Loucy (cell line): ENCODE results near the gene TSPAN32.

Source experiments
- H2AFZ ChIP-seq: fragments of 200-600 bp; sonication (generic); 2 replicates; pipeline ENCODE4 v1.6.0; 2016; ENCODE audit warnings: antibody characterized with exemption, mild to moderate bottlenecking, low read length, moderate library complexity
- H3F3A ChIP-seq: fragments of 200-600 bp; 2 replicates; pipeline ENCODE4 v1.6.0; 2016; ENCODE audit warnings: antibody characterized with exemption, low read depth, mild to moderate bottlenecking
- H3K27me3 ChIP-seq: fragments of 200-600 bp; sonication (generic); 2 replicates; pipeline ENCODE4 v1.6.1; 2014; ENCODE audit warnings: low read length, mild to moderate bottlenecking; ENCODE audit not compliant: insufficient read depth, poor library complexity, severe bottlenecking
- H3K36me3 ChIP-seq: fragments of 200-600 bp; sonication (generic); 2 replicates; pipeline ENCODE4 v1.6.1; 2016; ENCODE audit warnings: low read length; ENCODE audit not compliant: insufficient read depth
- H3K4me1 ChIP-seq: fragments of 200-600 bp; sonication (generic); 2 replicates; pipeline ENCODE4 v1.5.1; 2014; ENCODE audit warnings: low read length, mild to moderate bottlenecking; ENCODE audit not compliant: insufficient read depth, poor library complexity, severe bottlenecking
- H3K4me2 ChIP-seq: fragments of 200-600 bp; sonication (generic); 2 replicates; pipeline ENCODE4 v1.6.0; 2014; ENCODE audit warnings: antibody characterized with exemption, low read length, low read depth, mild to moderate bottlenecking; ENCODE audit not compliant: poor library complexity, severe bottlenecking
- H3K4me3 ChIP-seq: fragments of 200-600 bp; sonication (generic); 2 replicates; pipeline ENCODE4 v1.5.1; 2014; ENCODE audit warnings: low read length, mild to moderate bottlenecking, mixed read lengths; ENCODE audit not compliant: poor library complexity, severe bottlenecking
- H3K79me2 ChIP-seq: fragments of 200-600 bp; sonication (generic); 2 replicates; pipeline ENCODE4 v1.6.1; 2014; ENCODE audit warnings: low read length; ENCODE audit not compliant: insufficient read depth
- H3K9ac ChIP-seq: fragments of 200-600 bp; sonication (generic); 2 replicates; pipeline ENCODE4 v1.6.0; 2014; ENCODE audit warnings: mild to moderate bottlenecking, low read depth, low read length, moderate library complexity; ENCODE audit not compliant: poor library complexity, severe bottlenecking
- H3K9me2 ChIP-seq: fragments of 200-600 bp; sonication (generic); replicated peaks from 2 replicates; pipeline ENCODE4 v1.6.1; 2016; ENCODE audit warnings: low read depth, low read length, mixed read lengths
- H3K9me3 ChIP-seq: fragments of 200-600 bp; sonication (generic); 2 replicates; pipeline ENCODE4 v1.6.1; 2014; ENCODE audit warnings: mild to moderate bottlenecking, antibody characterized with exemption, low read length, low read depth; ENCODE audit not compliant: insufficient read depth
- H4K20me1 ChIP-seq: fragments of 200-600 bp; sonication (generic); 2 replicates; pipeline ENCODE4 v1.6.0; 2014; ENCODE audit warnings: antibody characterized with exemption, low read length, mild to moderate bottlenecking; ENCODE audit not compliant: insufficient read depth, poor library complexity, severe bottlenecking
- EZH2phosphoT487 ChIP-seq: fragments of 200-600 bp; IDR thresholded peaks from 2 replicates; pipeline ENCODE4 v1.6.1; 2018; ENCODE audit warnings: antibody characterized with exemption, mild to moderate bottlenecking, moderate library complexity, borderline replicate concordance
- TF ChIP-seq, protein P1 (sequence below): fragments of 200-600 bp; sonication (generic); conservative IDR thresholded peaks from 2 replicates; pipeline ENCODE4 v1.5.1; 2014; ENCODE audit warnings: mild to moderate bottlenecking, antibody characterized with exemption, low read length

The TSPAN32 gene

DNA sequence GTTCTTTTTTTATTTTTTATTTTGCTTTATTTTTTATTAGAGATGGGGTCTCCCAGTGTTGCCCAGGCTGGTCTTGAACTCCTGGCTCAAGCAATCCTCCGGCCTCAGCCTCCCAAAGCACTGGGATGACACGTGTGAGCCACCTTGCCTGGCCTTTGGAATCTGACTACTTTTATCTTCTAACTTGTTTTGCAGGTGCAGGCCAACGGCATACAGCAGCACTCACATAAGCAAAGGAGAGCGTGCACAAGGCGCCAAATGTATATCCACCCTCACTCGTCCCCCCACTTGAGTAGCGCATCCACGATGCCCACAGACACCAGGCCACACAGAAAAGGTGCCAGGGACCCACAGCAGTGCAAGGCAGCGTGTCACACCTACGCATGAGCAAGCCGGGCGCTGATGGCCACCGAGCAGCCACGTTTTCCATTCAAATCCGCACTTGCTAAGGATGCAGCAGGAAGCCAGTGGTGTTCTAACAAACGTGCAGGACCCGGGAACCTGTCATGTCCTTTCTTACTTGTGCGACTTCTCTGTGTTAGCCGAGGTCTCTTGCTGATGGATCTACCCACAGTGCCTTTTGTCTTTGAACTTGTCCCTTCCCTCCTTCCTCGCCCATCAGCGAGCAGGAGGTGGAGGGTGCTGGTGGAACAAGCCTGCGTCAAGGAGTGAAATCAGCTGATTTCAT lies 37.3 kb upstream of the TSPAN32 start:
- TF ChIP-seq EZH2phosphoT487 = no peak
- TF ChIP-seq, protein P1, sequence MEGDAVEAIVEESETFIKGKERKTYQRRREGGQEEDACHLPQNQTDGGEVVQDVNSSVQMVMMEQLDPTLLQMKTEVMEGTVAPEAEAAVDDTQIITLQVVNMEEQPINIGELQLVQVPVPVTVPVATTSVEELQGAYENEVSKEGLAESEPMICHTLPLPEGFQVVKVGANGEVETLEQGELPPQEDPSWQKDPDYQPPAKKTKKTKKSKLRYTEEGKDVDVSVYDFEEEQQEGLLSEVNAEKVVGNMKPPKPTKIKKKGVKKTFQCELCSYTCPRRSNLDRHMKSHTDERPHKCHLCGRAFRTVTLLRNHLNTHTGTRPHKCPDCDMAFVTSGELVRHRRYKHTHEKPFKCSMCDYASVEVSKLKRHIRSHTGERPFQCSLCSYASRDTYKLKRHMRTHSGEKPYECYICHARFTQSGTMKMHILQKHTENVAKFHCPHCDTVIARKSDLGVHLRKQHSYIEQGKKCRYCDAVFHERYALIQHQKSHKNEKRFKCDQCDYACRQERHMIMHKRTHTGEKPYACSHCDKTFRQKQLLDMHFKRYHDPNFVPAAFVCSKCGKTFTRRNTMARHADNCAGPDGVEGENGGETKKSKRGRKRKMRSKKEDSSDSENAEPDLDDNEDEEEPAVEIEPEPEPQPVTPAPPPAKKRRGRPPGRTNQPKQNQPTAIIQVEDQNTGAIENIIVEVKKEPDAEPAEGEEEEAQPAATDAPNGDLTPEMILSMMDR = no peak
- H3K4me1 ChIP-seq = peaks cover 18% of the 10 kb centered on the region
- H3F3A ChIP-seq = no peaks in the 10 kb centered on the region
- H4K20me1 ChIP-seq = no peaks in the 10 kb centered on the region
- no peak overlapping the region for H3K9ac ChIP-seq
- H3K9me3 ChIP-seq = no peaks in the 10 kb centered on the region
- H3K36me3 ChIP-seq = no peaks in the 10 kb centered on the region
- H3K79me2 ChIP-seq = no peaks in the 10 kb centered on the region
- no peak overlapping the region for H3K4me3 ChIP-seq
- H3K9me2 ChIP-seq = no peaks in the 10 kb centered on the region
- no peaks in the 10 kb centered on the region for H3K27me3 ChIP-seq
- H2AFZ ChIP-seq = no peak overlapping the region
- no peak overlapping the region for H3K4me2 ChIP-seq

DNA sequence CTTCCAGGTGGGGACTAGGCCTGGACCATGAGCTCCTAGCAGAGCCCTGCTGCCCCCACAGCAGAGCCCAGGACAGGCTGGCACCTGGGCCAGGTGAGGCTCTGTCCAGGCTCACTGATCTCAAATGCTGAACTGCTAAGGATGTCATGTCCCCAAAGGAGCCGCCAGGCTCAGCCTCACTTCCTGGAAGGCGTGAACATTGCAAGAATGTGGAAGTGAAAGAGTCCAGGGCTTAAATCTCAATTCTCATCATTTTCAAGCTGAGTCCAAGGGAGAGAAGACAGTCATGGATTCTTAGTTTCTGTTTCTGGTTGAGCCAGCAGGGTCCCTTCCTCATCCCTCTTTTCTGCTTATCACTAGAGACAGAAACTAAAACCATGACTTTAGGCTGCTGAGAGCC lies 36.4 kb upstream of the TSPAN32 start:
- Histone ChIP-seq H3K9ac (no peak overlapping the region), H3K36me3 (no peaks in the 10 kb centered on the region), H3K4me1 (peaks cover 18% of the 10 kb centered on the region), H3K4me3 (no peak overlapping the region), H3K9me3 (no peaks in the 10 kb centered on the region), H3K9me2 (no peaks in the 10 kb centered on the region), H4K20me1 (no peaks in the 10 kb centered on the region), H3F3A (no peaks in the 10 kb centered on the region), H3K27me3 (no peaks in the 10 kb centered on the region), H3K4me2 (peak overlapping the region; percentile 42), H3K79me2 (no peaks in the 10 kb centered on the region), H2AFZ (peak overlapping the region; percentile 14; the same call in 1 of the 2 replicates)
- no peak for TF ChIP-seq EZH2phosphoT487
- TF ChIP-seq, protein P1 = no peak

DNA sequence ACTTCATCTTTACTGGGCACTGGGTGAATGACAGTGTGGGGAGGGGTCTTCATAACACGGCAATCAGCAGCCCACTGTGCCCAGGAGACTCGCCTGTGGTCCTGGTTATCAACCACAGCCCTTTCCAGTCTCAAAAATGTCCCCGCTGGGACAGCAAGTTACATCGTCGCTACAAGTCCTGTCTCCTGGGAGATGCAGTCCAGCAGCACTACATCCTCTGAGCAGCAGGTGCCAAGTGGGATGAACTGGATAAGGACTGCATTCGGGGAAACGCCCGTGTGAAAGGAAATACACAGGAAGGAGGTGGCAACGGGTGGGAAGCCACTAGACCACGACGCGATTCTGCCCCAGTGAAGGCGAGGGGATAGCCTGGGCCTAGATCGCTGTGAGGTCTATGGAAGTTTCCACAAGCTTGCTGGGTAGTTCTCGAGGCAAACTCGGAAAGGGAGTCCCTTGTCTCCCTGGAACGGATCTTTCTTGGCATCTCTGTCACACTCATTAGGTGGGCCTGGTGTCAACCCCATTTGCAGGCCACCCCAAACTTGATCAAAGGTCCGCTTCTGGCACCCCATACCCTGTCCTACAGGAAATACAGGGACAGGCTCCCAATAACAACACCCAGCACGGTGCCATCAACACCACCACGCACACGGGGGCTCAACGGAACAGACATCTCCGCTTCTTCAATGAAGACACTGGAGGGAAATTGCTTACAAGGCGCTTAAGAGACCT lies 35.8 kb upstream of the TSPAN32 start:
- H3K4me1 ChIP-seq = peaks cover 18% of the 10 kb centered on the region
- no peaks in the 10 kb centered on the region for H4K20me1 ChIP-seq
- no peaks in the 10 kb centered on the region for H3K9me3 ChIP-seq
- no peaks in the 10 kb centered on the region for H3K9me2 ChIP-seq
- H3K79me2 ChIP-seq = no peaks in the 10 kb centered on the region
- H3K27me3 ChIP-seq = no peaks in the 10 kb centered on the region
- TF ChIP-seq EZH2phosphoT487 = no peak
- TF ChIP-seq, protein P1 = no peak
- no peak overlapping the region for H3K4me3 ChIP-seq
- peak overlapping the region; percentile 42 for H3K4me2 ChIP-seq
- no peaks in the 10 kb centered on the region for H3F3A ChIP-seq
- H2AFZ ChIP-seq = 0 out of 2 replicates have a peak overlapping the region, but pooled peaks have one; percentile 14
- no peak overlapping the region for H3K9ac ChIP-seq
- H3K36me3 ChIP-seq = no peaks in the 10 kb centered on the region
